ENCODE results near the gene PKP4.

- TF ChIP-seq EZH2 (IDR thresholded peaks at IDR 0.05; ENCODE audit: borderline replicate concordance, low read length) (no peak), CTCF (IDR thresholded peaks at IDR 0.05; ENCODE audit: low read length) (no peak)
Observed at GRCh38 chr2:158668001-158668765, 211.4 kb downstream of the PKP4 start.
